Keratinocyte (primary cell): ENCODE data around the gene FAT1. TPM values are rescaled to one million over a fixed set of nuclear protein-coding genes. Genes with fewer than 3 reads are reported as not detected.
A peak's percentile ranks its signal among the peaks of the same experiment; 100 is the strongest.

ENCODE experiments used
- DNase-seq: peaks from one replicate; pipeline ENCODE4 v3.0.0-alpha.2; 2011; ENCODE audit warnings: low read depth, missing footprints, low spot score
- FAIRE-seq: peaks from 2 replicates; lab custom pipeline; 2011; peaks lifted over from hg19 to GRCh38; lab: Jason Lieb, UNC
- H2AFZ ChIP-seq: 2 replicates; pipeline ENCODE4 v1.6.0; 2012; ENCODE audit warnings: low read length, control low read depth, inconsistent platforms; ENCODE audit not compliant: control insufficient read depth
- H3K27ac ChIP-seq: 2 replicates; pipeline ENCODE4 v1.5.1; 2011; ENCODE audit warnings: low read length; ENCODE audit not compliant: control insufficient read depth, insufficient read depth
- H3K27me3 ChIP-seq: 3 replicates; pipeline ENCODE4 v1.6.0; 2011; ENCODE audit warnings: low read length; ENCODE audit not compliant: control insufficient read depth, insufficient read depth; ENCODE audit errors: extremely low read depth
- H3K36me3 ChIP-seq, 2 experiments: 2 replicates in 1 of 2; 3 replicates in 1 of 2; pipeline ENCODE4 v1.5.1; 2011; ENCODE audit warnings: low read length in 2 of 2, mild to moderate bottlenecking in 1 of 2; ENCODE audit not compliant: control insufficient read depth in 2 of 2, insufficient read depth in 2 of 2; ENCODE audit errors: extremely low read depth in 1 of 2
- H3K4me1 ChIP-seq: 3 replicates; pipeline ENCODE4 v1.5.1; 2011; ENCODE audit warnings: low read length; ENCODE audit not compliant: control insufficient read depth, insufficient read depth; ENCODE audit errors: extremely low read depth
- H3K4me2 ChIP-seq: 3 replicates; pipeline ENCODE4 v1.6.0; 2011; ENCODE audit warnings: low read depth, low read length; ENCODE audit not compliant: control insufficient read depth, insufficient read depth; ENCODE audit errors: extremely low read depth
- H3K4me3 ChIP-seq, 3 experiments: fragments of 200-600 bp in 1 of 3; sonication (generic) in 1 of 3; 2 replicates in 2 of 3; 3 replicates in 1 of 3; pipeline ENCODE4 v1.5.1; 2011 to 2016; ENCODE audit warnings: low read length in 3 of 3, mild to moderate bottlenecking in 3 of 3, control low read depth in 2 of 3, inconsistent platforms in 1 of 3, low read depth in 1 of 3, mixed read lengths in 1 of 3, mixed run types in 1 of 3, moderate library complexity in 1 of 3; ENCODE audit not compliant: control insufficient read depth in 2 of 3, insufficient read depth in 2 of 3; ENCODE audit errors: extremely low read depth in 1 of 3
- H3K79me2 ChIP-seq: 2 replicates; pipeline ENCODE4 v1.6.0; 2012; ENCODE audit warnings: low read length; ENCODE audit not compliant: control insufficient read depth, insufficient read depth
- H3K9ac ChIP-seq: 3 replicates; pipeline ENCODE4 v1.6.0; 2011; ENCODE audit warnings: low read length; ENCODE audit not compliant: control insufficient read depth, insufficient read depth; ENCODE audit errors: extremely low read depth
- H3K9me1 ChIP-seq: 3 replicates; pipeline ENCODE4 v1.6.0; 2011; ENCODE audit warnings: low read length; ENCODE audit not compliant: control insufficient read depth, insufficient read depth; ENCODE audit errors: extremely low read depth
- H3K9me3 ChIP-seq: 2 replicates; pipeline ENCODE4 v1.5.1; 2012; ENCODE audit warnings: low read depth, low read length; ENCODE audit not compliant: control insufficient read depth
- H4K20me1 ChIP-seq: 3 replicates; pipeline ENCODE4 v1.6.0; 2011; ENCODE audit warnings: low read length; ENCODE audit not compliant: control insufficient read depth, insufficient read depth; ENCODE audit errors: extremely low read depth
- CTCF ChIP-seq, 3 experiments: IDR thresholded peaks in 1 of 3; conservative IDR thresholded peaks in 1 of 3; optimal IDR thresholded peaks in 1 of 3; 2 replicates in 2 of 3; 3 replicates in 1 of 3; pipeline versions ENCODE3 to v1.5.1; 2011; ENCODE audit warnings: low read length in 3 of 3, mild to moderate bottlenecking in 3 of 3, moderate library complexity in 2 of 3, control low read depth in 1 of 3, inconsistent platforms in 1 of 3; ENCODE audit not compliant: insufficient read depth in 2 of 3; ENCODE audit errors: extremely low read depth in 1 of 3
- EZH2 ChIP-seq: IDR thresholded peaks from one replicate; pipeline ENCODE4 v1.6.1; 2012; ENCODE audit warnings: inconsistent platforms, mild to moderate bottlenecking, low read length, moderate library complexity
- dilution Hi-C: fragments of 300-500 bp; cut with MboI; formaldehyde crosslinking; loops from one replicate; pipeline ENCODE4 v1.7.0; 2020; ENCODE audit warnings: low sequenced_read_pairs; ENCODE audit not compliant: extremely low pct_ligation_motif_present
- polyA plus RNA-seq, 5 experiments: library from polyadenylated mRNA; depleted of rRNA in 3 of 5; stranded (reverse) in 3 of 5; stranded (forward) in 1 of 5; unstranded in 1 of 5; fragments of >200 nt; gene quantifications; 1 replicate in 1 of 5; 2 replicates in 3 of 5; 3 replicates in 1 of 5; pipeline versions ENCODE4 v1.2.1 to v1.2.3, GENCODE V29; 2011 to 2012; ENCODE audit warnings: missing spikeins in 2 of 5, low read depth in 1 of 5, low replicate concordance in 1 of 5

Gene FAT1
- polyA plus RNA-seq, 1 donor (not counting 4 experiments of a cell fraction or from before 2014, with no cell fraction given) = 329 TPM

GRCh38 chr4:186588503-186588902 lies 135.2 kb downstream of the FAT1 start:
- H2AFZ ChIP-seq = no peak overlapping the region
- H3K27me3 ChIP-seq = no peaks in the 10 kb centered on the region
- H4K20me1 ChIP-seq = peaks cover 18% of the 10 kb centered on the region
- H3K9ac ChIP-seq = no peak overlapping the region
- no peaks in the 10 kb centered on the region for H3K4me1 ChIP-seq
- H3K4me3 ChIP-seq = no peak overlapping the region
- H3K9me1 ChIP-seq = no peaks in the 10 kb centered on the region
- DNase-seq (no peak), FAIRE-seq (no peak)
- H3K27ac ChIP-seq = no peak overlapping the region
- H3K4me2 ChIP-seq = no peak overlapping the region
- no peaks in the 10 kb centered on the region for H3K9me3 ChIP-seq
- H3K36me3 ChIP-seq = peaks cover 37 to 48% of the 10 kb centered on the region in 2 experiments
- dilution Hi-C loops = no loop called here
- H3K79me2 ChIP-seq = peaks cover 51% of the 10 kb centered on the region
- TF ChIP-seq EZH2 (no peak), CTCF (optimal IDR thresholded peaks at IDR 0.05 in 1 of 3, IDR thresholded peaks at IDR 0.05 in 1 of 3, conservative IDR thresholded peaks at IDR 0.05 in 1 of 3; ENCODE audit: extremely low read depth in 1 of 3, insufficient read depth in 2 of 3, low read length in 3 of 3) (no peak)

GRCh38 chr4:186587416-186588018 lies 136.1 kb downstream of the FAT1 start:
- Histone ChIP-seq H3K79me2 (peaks cover 44% of the 10 kb centered on the region), H3K36me3 (peaks cover 31 to 45% of the 10 kb centered on the region in 2 experiments), H3K27me3 (no peaks in the 10 kb centered on the region), H3K9me1 (no peaks in the 10 kb centered on the region), H3K9ac (no peak overlapping the region), H3K4me1 (no peaks in the 10 kb centered on the region), H2AFZ (no peak overlapping the region), H3K27ac (no peak overlapping the region), H3K9me3 (no peaks in the 10 kb centered on the region), H4K20me1 (peaks cover 15% of the 10 kb centered on the region), H3K4me2 (no peak overlapping the region), H3K4me3 (no peak overlapping the region)
- dilution Hi-C loops = no loop called here
- no peak for TF ChIP-seq EZH2
- TF ChIP-seq CTCF (optimal IDR thresholded peaks at IDR 0.05 in 1 of 3, IDR thresholded peaks at IDR 0.05 in 1 of 3, conservative IDR thresholded peaks at IDR 0.05 in 1 of 3; ENCODE audit: extremely low read depth in 1 of 3, insufficient read depth in 2 of 3, low read length in 3 of 3) = peak; percentile 60 to 75 (median 72)
- FAIRE-seq (no peak), DNase-seq (no peak)
